Testis (tissue), 2 donors: ENCODE data around the gene SIL1.

Source experiments
- POLR2A ChIP-seq: fragments of 450-650 bp; IDR thresholded peaks from one replicate; pipeline ENCODE4 v1.6.1; 2017; ENCODE audit warnings: antibody characterized with exemption, mild to moderate bottlenecking, moderate library complexity
- TF ChIP-seq, protein P1 (sequence below), 3 experiments: fragments of 450-650 bp in 2 of 3; fragments of 200-600 bp in 1 of 3; sonication (generic) in 1 of 3; IDR thresholded peaks; one replicate each; pipeline ENCODE4 v1.5.1; 2016 to 2019; ENCODE audit warnings: antibody characterized with exemption in 3 of 3, mild to moderate bottlenecking in 2 of 3, moderate library complexity in 1 of 3

DNA sequence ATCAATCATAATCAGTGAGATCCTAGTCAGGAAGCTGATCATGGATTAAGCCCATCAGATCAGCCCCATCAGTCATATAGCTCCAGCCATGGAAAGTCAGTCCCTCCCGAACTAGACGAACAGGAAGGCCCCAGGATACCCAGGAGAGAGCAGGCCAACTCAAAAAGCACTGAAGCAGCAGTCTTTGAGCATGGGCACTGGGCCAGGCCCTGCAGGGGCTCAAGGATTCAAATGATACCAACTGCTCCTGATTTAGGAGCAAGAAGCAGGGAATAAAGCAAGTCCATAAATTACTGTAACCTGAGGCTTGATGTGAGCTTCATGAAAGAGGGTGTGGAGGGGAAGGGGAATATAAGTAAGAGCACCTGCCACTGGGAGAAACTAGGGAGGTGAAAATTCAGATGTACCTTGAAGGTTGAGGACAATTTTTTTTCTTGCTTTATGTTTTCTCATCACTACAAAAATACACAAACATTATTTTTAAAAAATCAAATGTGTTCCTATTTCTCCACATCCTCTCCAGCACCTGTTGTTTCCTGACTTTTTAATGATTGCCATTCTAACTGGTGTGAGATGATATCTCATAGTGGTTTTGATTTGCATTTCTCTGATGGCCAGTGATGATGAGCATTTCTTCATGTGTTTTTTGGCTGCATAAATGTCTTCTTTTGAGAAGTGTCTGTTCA lies 115.2 kb downstream of the SIL1 start:
- no peak for TF ChIP-seq POLR2A
- TF ChIP-seq, protein P1, sequence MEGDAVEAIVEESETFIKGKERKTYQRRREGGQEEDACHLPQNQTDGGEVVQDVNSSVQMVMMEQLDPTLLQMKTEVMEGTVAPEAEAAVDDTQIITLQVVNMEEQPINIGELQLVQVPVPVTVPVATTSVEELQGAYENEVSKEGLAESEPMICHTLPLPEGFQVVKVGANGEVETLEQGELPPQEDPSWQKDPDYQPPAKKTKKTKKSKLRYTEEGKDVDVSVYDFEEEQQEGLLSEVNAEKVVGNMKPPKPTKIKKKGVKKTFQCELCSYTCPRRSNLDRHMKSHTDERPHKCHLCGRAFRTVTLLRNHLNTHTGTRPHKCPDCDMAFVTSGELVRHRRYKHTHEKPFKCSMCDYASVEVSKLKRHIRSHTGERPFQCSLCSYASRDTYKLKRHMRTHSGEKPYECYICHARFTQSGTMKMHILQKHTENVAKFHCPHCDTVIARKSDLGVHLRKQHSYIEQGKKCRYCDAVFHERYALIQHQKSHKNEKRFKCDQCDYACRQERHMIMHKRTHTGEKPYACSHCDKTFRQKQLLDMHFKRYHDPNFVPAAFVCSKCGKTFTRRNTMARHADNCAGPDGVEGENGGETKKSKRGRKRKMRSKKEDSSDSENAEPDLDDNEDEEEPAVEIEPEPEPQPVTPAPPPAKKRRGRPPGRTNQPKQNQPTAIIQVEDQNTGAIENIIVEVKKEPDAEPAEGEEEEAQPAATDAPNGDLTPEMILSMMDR (IDR thresholded peaks at IDR 0.05) = no peak
